ENCODE measurements around the gene VSTM4. TPM values are rescaled to one million over a fixed set of nuclear protein-coding genes. Genes with fewer than 3 reads are reported as not detected.

VSTM4 gene
- total and polyA plus RNA-seq, 2 experiments from 2014 or later, result 9.5 to 12.3 TPM

DNA sequence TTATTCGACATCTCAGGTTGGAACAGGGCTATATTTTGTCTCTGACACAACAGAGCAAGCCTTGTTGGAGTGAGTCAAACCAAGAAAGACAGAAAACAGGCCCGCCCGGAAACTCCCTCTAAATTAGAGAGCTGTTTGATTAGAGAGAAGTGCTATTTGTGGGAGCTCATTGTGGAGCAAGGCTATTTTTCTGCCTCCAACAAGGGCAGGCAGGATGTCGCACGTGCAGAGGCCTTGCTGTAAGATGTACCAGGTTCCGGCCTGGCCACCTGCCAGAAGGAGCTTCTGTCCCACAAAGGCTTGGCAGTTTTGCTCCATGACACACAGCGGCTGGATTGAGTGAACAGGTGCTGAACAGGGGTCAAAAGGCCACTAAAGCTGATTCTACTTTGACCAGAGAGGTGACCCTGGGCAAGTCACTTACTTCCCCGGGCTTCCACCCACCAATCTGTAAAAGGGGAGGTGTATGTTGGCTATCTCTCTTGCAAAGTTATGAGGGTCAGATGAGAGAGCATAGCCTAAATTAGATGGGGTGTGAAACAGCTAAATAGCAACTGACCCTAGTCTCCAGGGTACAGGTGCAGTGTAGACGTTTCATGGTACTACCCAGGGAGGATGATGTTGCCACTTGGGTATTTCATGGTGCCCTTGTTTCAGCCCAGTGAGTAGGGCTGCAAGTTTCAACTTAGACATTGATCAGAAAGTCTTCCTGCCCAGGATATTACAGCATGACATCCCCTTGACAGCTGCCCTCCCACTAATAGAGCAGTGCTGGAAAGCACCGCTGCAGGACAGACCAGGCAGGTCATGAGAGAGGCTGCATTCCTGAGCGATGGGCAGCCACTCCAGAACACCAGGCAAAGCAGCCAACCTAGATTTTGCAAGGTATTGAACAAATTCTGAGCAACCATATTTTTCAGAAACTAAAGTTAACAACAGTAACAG, 62.0 kb downstream of the VSTM4 start:
- 81 to 86% methylated on average over 11 of the region's 11 CpGs for WGBS, 2 experiments (ENCODE audit: low coverage in 1 of 2, low lambda C conversion rate in 2 of 2, missing lambda C conversion rate in 2 of 2)
- H3K27ac ChIP-seq, result no peak overlapping the region
- no peak for TF ChIP-seq EZH2phosphoT487 (IDR thresholded peaks at IDR 0.05; ENCODE audit: insufficient read depth, low read depth)
- TF ChIP-seq EZH2 (IDR thresholded peaks at IDR 0.05; ENCODE audit: insufficient read depth, poor library complexity, severe bottlenecking), result no peak
- H3K79me2 ChIP-seq (ENCODE audit: insufficient read depth), result no peaks in the 10 kb centered on the region
- no peaks in the 10 kb centered on the region for H4K20me1 ChIP-seq (ENCODE audit: insufficient read depth)
- in situ Hi-C loops (cut with MboI), result no loop called here
- H3K9me3 ChIP-seq (ENCODE audit: low read depth), result no peaks in the 10 kb centered on the region
- H3K4me3 ChIP-seq, result no peak overlapping the region
- H3K4me1 ChIP-seq (ENCODE audit: insufficient read depth), result 0 out of 2 replicates have a peak, but pooled peaks cover 8% of the 10 kb centered on the region
- no peaks in the 10 kb centered on the region for H3K36me3 ChIP-seq (ENCODE audit: low read depth)
- DNase-seq, result no peak
- H3K27me3 ChIP-seq (replicated peaks; ENCODE audit: insufficient read depth), result no peaks in the 10 kb centered on the region
- H3K4me2 ChIP-seq (ENCODE audit: unreplicated experiment), result no peak overlapping the region
- no peak overlapping the region for H2AFZ ChIP-seq
- no peak overlapping the region for H3K9ac ChIP-seq
- no peaks in the 10 kb centered on the region for H3K9me2 ChIP-seq (ENCODE audit: insufficient read depth)
- no peaks in the 10 kb centered on the region for H3F3A ChIP-seq (ENCODE audit: insufficient read depth)

DNA sequence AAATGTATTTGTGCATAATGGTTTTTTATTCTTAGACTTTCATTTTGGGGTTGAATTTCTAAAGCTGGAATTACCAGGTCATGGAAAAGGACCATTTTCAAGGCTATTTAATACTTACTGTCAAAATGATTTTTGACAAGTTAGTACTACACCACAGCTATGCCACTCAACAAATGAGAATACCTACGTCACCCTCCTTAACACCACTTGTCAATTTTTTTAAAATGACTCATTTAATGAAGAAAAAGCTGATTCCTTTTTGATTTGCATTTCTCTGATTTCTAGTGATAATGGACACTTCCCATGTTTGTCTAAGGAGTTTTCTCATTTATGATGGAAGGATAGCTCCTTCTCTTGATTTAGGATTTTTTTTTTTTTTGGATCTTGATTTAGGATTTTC, 63.3 kb downstream of the VSTM4 start:
- Histone ChIP-seq H3K9me3 (ENCODE audit: low read depth) (no peaks in the 10 kb centered on the region), H2AFZ (no peak overlapping the region), H3K4me1 (ENCODE audit: insufficient read depth) (0 out of 2 replicates have a peak, but pooled peaks cover 8% of the 10 kb centered on the region), H3K27ac (no peak overlapping the region), H3K9ac (no peak overlapping the region), H3K36me3 (ENCODE audit: low read depth) (no peaks in the 10 kb centered on the region), H3K79me2 (ENCODE audit: insufficient read depth) (no peaks in the 10 kb centered on the region), H3K4me2 (ENCODE audit: unreplicated experiment) (no peak overlapping the region), H3F3A (ENCODE audit: insufficient read depth) (no peaks in the 10 kb centered on the region), H3K9me2 (ENCODE audit: insufficient read depth) (no peaks in the 10 kb centered on the region), H3K27me3 (replicated peaks; ENCODE audit: insufficient read depth) (no peaks in the 10 kb centered on the region), H3K4me3 (no peak overlapping the region), H4K20me1 (ENCODE audit: insufficient read depth) (no peaks in the 10 kb centered on the region)
- TF ChIP-seq EZH2 (IDR thresholded peaks at IDR 0.05; ENCODE audit: insufficient read depth, poor library complexity, severe bottlenecking) (no peak), EZH2phosphoT487 (IDR thresholded peaks at IDR 0.05; ENCODE audit: insufficient read depth, low read depth) (no peak)
- 90 to 100% methylated on average over 1 of the region's 1 CpG for WGBS, 2 experiments (ENCODE audit: low coverage in 1 of 2, low lambda C conversion rate in 2 of 2, missing lambda C conversion rate in 2 of 2)
- DNase-seq, result no peak
- in situ Hi-C loops (cut with MboI), result no loop called here

DNA sequence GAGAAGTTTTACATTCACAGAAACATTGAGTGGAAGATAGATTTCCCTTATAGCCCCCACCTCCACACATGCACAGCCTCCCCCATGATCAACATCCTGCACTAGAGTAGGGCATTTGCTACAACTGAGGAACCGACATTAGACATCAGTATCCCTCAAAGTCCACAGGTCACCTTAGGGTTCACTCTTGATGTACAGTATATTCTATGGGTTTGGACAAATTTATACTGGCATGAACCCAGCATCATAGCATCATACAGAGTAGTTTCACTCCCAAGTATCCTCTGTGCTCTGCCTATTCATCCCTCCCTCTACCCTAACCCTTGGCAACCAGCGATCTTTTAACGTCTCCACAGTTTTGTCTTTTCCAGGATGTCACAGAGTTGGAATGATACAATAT, 64.4 kb downstream of the VSTM4 start:
- Histone ChIP-seq H3K4me1 (ENCODE audit: insufficient read depth) (0 out of 2 replicates have a peak, but pooled peaks cover 3% of the 10 kb centered on the region), H3K9me3 (ENCODE audit: low read depth) (no peaks in the 10 kb centered on the region), H2AFZ (no peak overlapping the region), H3K9me2 (ENCODE audit: insufficient read depth) (no peaks in the 10 kb centered on the region), H3K9ac (no peak overlapping the region), H3K4me3 (no peak overlapping the region), H3K36me3 (ENCODE audit: low read depth) (peaks cover 2% of the 10 kb centered on the region; the same call in 1 of the 2 replicates), H3K4me2 (ENCODE audit: unreplicated experiment) (no peak overlapping the region), H3K27me3 (replicated peaks; ENCODE audit: insufficient read depth) (no peaks in the 10 kb centered on the region), H4K20me1 (ENCODE audit: insufficient read depth) (no peaks in the 10 kb centered on the region), H3K79me2 (ENCODE audit: insufficient read depth) (no peaks in the 10 kb centered on the region), H3K27ac (no peak overlapping the region), H3F3A (ENCODE audit: insufficient read depth) (no peaks in the 10 kb centered on the region)
- TF ChIP-seq EZH2 (IDR thresholded peaks at IDR 0.05; ENCODE audit: insufficient read depth, poor library complexity, severe bottlenecking) (no peak), EZH2phosphoT487 (IDR thresholded peaks at IDR 0.05; ENCODE audit: insufficient read depth, low read depth) (no peak)
- WGBS, 2 experiments (ENCODE audit: low coverage in 1 of 2, low lambda C conversion rate in 2 of 2, missing lambda C conversion rate in 2 of 2), result 93 to 97% methylated on average over 3 of the region's 3 CpGs
- in situ Hi-C loops (cut with MboI), result no loop called here
- no peak for DNase-seq

DNA sequence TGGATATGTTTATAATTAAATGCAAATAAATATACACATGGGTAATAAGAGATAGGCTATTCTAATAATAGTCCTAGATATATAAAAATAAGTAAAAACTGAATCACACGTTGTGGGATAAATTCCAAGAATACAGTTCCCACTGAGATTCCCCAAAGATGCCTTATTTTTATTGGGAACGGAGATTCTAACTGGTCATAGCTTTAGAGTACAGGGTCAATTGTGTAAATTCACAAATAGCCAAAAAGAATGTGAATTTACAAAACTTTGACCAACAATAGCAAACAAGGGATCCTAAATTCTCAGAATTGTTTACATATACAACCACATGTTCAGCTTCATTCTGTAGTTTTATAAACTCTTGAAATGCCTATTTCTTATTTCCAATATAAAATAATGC, 65.0 kb downstream of the VSTM4 start:
- no peaks in the 10 kb centered on the region for H3K27me3 ChIP-seq (replicated peaks; ENCODE audit: insufficient read depth)
- H4K20me1 ChIP-seq (ENCODE audit: insufficient read depth), result no peaks in the 10 kb centered on the region
- H3K9ac ChIP-seq, result no peak overlapping the region
- H2AFZ ChIP-seq, result no peak overlapping the region
- 67 to 70% methylated on average over 2 of the region's 2 CpGs for WGBS, 2 experiments (ENCODE audit: low coverage in 1 of 2, low lambda C conversion rate in 2 of 2, missing lambda C conversion rate in 2 of 2)
- no peak overlapping the region for H3K4me2 ChIP-seq (ENCODE audit: unreplicated experiment)
- H3K36me3 ChIP-seq (ENCODE audit: low read depth), result peaks cover 2% of the 10 kb centered on the region; the same call in 1 of the 2 replicates
- H3K79me2 ChIP-seq (ENCODE audit: insufficient read depth), result no peaks in the 10 kb centered on the region
- in situ Hi-C loops (cut with MboI), result no loop called here
- no peak overlapping the region for H3K27ac ChIP-seq
- H3K4me3 ChIP-seq, result no peak overlapping the region
- H3K9me2 ChIP-seq (ENCODE audit: insufficient read depth), result no peaks in the 10 kb centered on the region
- DNase-seq, result no peak
- no peaks in the 10 kb centered on the region for H3K9me3 ChIP-seq (ENCODE audit: low read depth)
- H3K4me1 ChIP-seq (ENCODE audit: insufficient read depth), result no peaks in the 10 kb centered on the region
- TF ChIP-seq EZH2phosphoT487 (IDR thresholded peaks at IDR 0.05; ENCODE audit: insufficient read depth, low read depth) (no peak), EZH2 (IDR thresholded peaks at IDR 0.05; ENCODE audit: insufficient read depth, poor library complexity, severe bottlenecking) (no peak)
- H3F3A ChIP-seq (ENCODE audit: insufficient read depth), result no peaks in the 10 kb centered on the region
